GM12864 (cell line): ENCODE measurements around the gene PROCA1.

Experiments used
- DNase-seq: peaks from one replicate; pipeline ENCODE4 v3.0.0-alpha.2; 2011; ENCODE audit warnings: low read depth
- H3K4me3 ChIP-seq: 2 replicates; pipeline ENCODE4 v1.5.1; 2011; ENCODE audit warnings: mild to moderate bottlenecking, low read depth, low read length, control low read depth
- TF ChIP-seq, protein P1 (sequence below): IDR thresholded peaks from 2 replicates; pipeline ENCODE4 v1.5.1; 2011; ENCODE audit warnings: low read depth, mild to moderate bottlenecking, moderate library complexity, low read length, control low read depth, inconsistent platforms; ENCODE audit errors: missing control alignments

The PROCA1 gene

DNA sequence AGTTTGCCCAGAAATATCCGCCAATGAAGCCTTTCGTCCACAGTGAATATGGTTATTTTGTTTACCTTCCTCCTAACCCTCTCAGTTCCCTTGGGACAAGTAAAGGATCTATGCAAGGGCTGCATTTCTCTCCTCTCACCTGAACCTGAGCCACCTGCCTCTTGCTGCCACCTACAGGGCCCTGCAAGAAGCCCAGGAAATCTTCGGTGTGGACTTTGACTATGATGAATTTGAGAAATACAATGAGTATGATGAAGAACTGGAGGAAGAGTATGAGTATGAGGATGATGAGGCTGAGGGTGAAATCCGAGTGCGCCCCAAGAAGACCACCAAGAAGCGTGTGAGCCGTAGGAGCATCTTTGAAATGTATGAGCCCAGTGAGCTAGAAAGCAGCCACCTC, 35.7 kb downstream of the PROCA1 start:
- H3K4me3 ChIP-seq, result no peak overlapping the region
- TF ChIP-seq, protein P1, sequence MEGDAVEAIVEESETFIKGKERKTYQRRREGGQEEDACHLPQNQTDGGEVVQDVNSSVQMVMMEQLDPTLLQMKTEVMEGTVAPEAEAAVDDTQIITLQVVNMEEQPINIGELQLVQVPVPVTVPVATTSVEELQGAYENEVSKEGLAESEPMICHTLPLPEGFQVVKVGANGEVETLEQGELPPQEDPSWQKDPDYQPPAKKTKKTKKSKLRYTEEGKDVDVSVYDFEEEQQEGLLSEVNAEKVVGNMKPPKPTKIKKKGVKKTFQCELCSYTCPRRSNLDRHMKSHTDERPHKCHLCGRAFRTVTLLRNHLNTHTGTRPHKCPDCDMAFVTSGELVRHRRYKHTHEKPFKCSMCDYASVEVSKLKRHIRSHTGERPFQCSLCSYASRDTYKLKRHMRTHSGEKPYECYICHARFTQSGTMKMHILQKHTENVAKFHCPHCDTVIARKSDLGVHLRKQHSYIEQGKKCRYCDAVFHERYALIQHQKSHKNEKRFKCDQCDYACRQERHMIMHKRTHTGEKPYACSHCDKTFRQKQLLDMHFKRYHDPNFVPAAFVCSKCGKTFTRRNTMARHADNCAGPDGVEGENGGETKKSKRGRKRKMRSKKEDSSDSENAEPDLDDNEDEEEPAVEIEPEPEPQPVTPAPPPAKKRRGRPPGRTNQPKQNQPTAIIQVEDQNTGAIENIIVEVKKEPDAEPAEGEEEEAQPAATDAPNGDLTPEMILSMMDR, result peak; percentile 47
- no peak for DNase-seq

DNA sequence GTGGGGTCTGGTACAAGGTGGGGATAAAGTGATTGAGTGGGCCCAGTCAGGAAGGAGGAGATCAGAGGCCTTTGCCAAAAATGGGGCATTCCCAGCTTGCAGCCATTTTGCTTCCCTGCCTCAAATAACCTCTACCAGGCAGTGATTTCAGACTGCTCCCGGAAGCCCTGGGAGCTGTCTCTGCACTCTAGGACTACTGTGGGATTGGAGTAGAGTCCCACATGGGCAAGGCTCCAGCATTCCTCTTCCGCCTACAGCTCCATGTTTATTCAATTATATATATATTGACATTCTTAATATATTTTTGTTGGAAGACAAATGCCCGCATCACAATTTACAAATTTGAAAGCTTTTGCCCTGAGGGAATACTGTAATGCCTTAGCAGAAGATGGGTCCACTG, 36.2 kb downstream of the PROCA1 start:
- no peak for DNase-seq
- TF ChIP-seq, protein P1, result no peak
- no peak overlapping the region for H3K4me3 ChIP-seq

DNA sequence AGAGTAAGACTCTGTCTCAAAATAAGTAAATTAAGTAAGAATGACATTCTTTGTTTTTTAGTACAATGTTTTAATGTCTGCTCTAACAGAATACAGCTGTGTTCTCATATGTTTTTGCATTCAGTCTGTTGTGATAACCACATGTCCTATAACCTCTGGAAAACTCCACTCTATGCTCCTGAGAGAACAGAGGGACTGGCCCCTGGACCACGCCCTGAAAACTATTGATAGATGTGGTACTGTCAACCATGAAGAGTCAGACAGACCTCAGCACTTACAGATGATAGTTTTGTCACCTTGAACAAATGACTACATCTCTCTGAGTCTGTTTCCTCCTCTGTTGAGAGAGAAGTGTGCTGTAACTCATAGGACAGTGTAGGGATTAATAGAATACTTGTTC, 41.8 kb downstream of the PROCA1 start:
- TF ChIP-seq, protein P1, result no peak
- DNase-seq, result no peak
- no peak overlapping the region for H3K4me3 ChIP-seq

DNA sequence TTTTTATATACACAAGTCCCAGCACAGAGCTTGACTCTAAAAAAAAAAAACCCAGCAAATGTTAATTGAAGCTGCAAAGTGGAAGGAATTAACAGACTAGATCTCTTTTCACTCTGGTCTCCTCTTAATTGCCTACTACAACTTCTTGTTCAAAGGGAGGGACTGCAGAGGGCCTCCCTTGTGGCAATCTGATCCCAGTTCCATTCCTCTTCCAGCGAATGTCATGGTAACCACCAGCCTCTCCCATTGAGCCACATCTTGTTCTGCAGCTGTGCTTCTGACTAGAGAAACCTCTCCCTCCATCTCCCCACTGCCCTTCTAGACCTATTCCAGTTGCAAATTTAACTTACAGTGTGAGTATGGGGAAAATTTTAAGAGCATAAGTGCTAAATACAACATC, 43.8 kb downstream of the PROCA1 start:
- DNase-seq, result no peak
- no peak overlapping the region for H3K4me3 ChIP-seq
- TF ChIP-seq, protein P1, result no peak

- no peak for DNase-seq
- H3K4me3 ChIP-seq, result no peak overlapping the region
- TF ChIP-seq, protein P1, result no peak
Measured at GRCh38 chr17:28665994-28666393, 45.7 kb downstream of the PROCA1 start.

- peak overlapping the region; percentile 74; the same call in 1 of the 2 replicates for H3K4me3 ChIP-seq
- TF ChIP-seq, protein P1, result no peak
- no peak for DNase-seq
Measured at GRCh38 chr17:28663723-28664122, 48.0 kb downstream of the PROCA1 start.

- TF ChIP-seq, protein P1, result no peak
- no peak for DNase-seq
- peak overlapping the region; percentile 74 for H3K4me3 ChIP-seq
Measured at GRCh38 chr17:28662527-28662829, 49.2 kb downstream of the PROCA1 start.
